B cell (primary cell): ENCODE measurements around the gene PKP1. TPM values are rescaled to one million over a fixed set of nuclear protein-coding genes. Genes with fewer than 3 reads are reported as not detected.

ENCODE experiments used
- ATAC-seq: fragments of 200-7000 bp; cut with Tn5 transposase; one replicate; pipeline ENCODE4 v1.10.0; 2021; ENCODE audit warnings: low read depth, mild to moderate bottlenecking, moderate number of reproducible peaks, moderate library complexity
- CTCF ChIA-PET: fragments of 350-600 bp; sonication (Branson Sonifier 250); formaldehyde crosslinking; loops from one replicate; lab custom pipeline; 2021; ENCODE audit warnings: antibody characterized with exemption, inconsistent platforms; lab: Charles Lee
- POLR2A ChIA-PET: fragments of 350-600 bp; sonication (Branson Sonifier 250); formaldehyde crosslinking; loops from one replicate; lab custom pipeline; 2021; ENCODE audit warnings: antibody characterized with exemption; lab: Charles Lee
- DNase-seq: peaks from one replicate; pipeline ENCODE4 v3.0.0; 2013
- H2AFZ ChIP-seq: 2 replicates; pipeline ENCODE4 v1.6.1; 2012; ENCODE audit warnings: mild to moderate bottlenecking, low read depth, low read length; ENCODE audit not compliant: insufficient read depth, poor library complexity, severe bottlenecking
- H3K27ac ChIP-seq, 2 donors: 1 replicate in 1 of 2; 2 replicates in 1 of 2; pipeline ENCODE4 v1.5.1; 2012 to 2013; ENCODE audit warnings: low read length in 2 of 2, mild to moderate bottlenecking in 2 of 2, moderate library complexity in 1 of 2
- H3K27me3 ChIP-seq, 4 experiments: fragments of 200-600 bp in 1 of 4; sonication (generic) in 1 of 4; replicated peaks in 1 of 4; 1 replicate in 2 of 4; 2 replicates in 2 of 4; pipeline versions ENCODE4 v1.6.1 to v1.7.0; 2013 to 2016; ENCODE audit warnings: low read length in 3 of 4, mild to moderate bottlenecking in 2 of 4, mixed read lengths in 1 of 4, moderate library complexity in 1 of 4; ENCODE audit not compliant: insufficient read depth in 4 of 4, control insufficient read depth in 3 of 4; ENCODE audit errors: control extremely low read depth in 1 of 4
- H3K36me3 ChIP-seq, 2 experiments: replicated peaks in 1 of 2; 1 replicate in 1 of 2; 2 replicates in 1 of 2; pipeline versions ENCODE4 v1.6.1 to v1.7.1; 2013; ENCODE audit warnings: low read length in 1 of 2; ENCODE audit not compliant: insufficient read depth in 2 of 2, control insufficient read depth in 1 of 2; ENCODE audit errors: control extremely low read depth in 1 of 2, extremely low read depth in 1 of 2
- H3K4me1 ChIP-seq, 2 donors: fragments of 200-600 bp in 1 of 2; sonication (generic) in 1 of 2; 1 replicate in 1 of 2; 2 replicates in 1 of 2; pipeline versions ENCODE4 v1.5.1 to v1.6.1; 2013 to 2017; ENCODE audit warnings: low read length in 2 of 2; ENCODE audit not compliant: control insufficient read depth in 2 of 2, insufficient read depth in 2 of 2
- H3K4me2 ChIP-seq: replicated peaks from 2 replicates; pipeline ENCODE3; 2012; ENCODE audit warnings: mild to moderate bottlenecking, low read depth, low read length; ENCODE audit not compliant: poor library complexity, severe bottlenecking
- H3K4me3 ChIP-seq, 5 experiments: fragments of 200-600 bp in 1 of 5; sonication (generic) in 1 of 5; 1 replicate in 3 of 5; 2 replicates in 2 of 5; pipeline versions ENCODE4 v1.5.1 to v1.7.0; 2011 to 2016; ENCODE audit warnings: low read length in 4 of 5, mild to moderate bottlenecking in 4 of 5, low read depth in 2 of 5, control low read depth in 1 of 5, moderate library complexity in 1 of 5; ENCODE audit not compliant: insufficient read depth in 1 of 5; ENCODE audit errors: control extremely low read depth in 1 of 5, extremely low read depth in 1 of 5
- H3K79me2 ChIP-seq: fragments of 200-600 bp; sonication (generic); one replicate; pipeline ENCODE4 v1.6.0; 2016; ENCODE audit warnings: low read length; ENCODE audit not compliant: control insufficient read depth, insufficient read depth
- H3K9ac ChIP-seq: fragments of 200-600 bp; sonication (generic); 2 replicates; pipeline ENCODE4 v1.6.1; 2017; ENCODE audit warnings: mild to moderate bottlenecking, low read length, moderate library complexity
- H3K9me3 ChIP-seq, 3 donors: one replicate each; pipeline versions ENCODE4 v1.6.1 to v1.7.1; 2013; ENCODE audit warnings: low read length in 2 of 3; ENCODE audit not compliant: control insufficient read depth in 2 of 3, insufficient read depth in 1 of 3; ENCODE audit errors: control extremely low read depth in 1 of 3
- H4K20me1 ChIP-seq: 2 replicates; pipeline ENCODE4 v1.6.0; 2012; ENCODE audit warnings: mild to moderate bottlenecking, low read length; ENCODE audit not compliant: insufficient read depth, control insufficient read depth, poor library complexity, severe bottlenecking
- H3K27ac Mint-ChIP-seq: one replicate; pipeline ENCODE4 v1.8.0; 2021; ENCODE audit warnings: mixed read lengths
- H3K27me3 Mint-ChIP-seq: one replicate; pipeline ENCODE4 v1.8.0; 2021; ENCODE audit warnings: mixed read lengths
- H3K4me1 Mint-ChIP-seq: one replicate; pipeline ENCODE4 v1.8.0; 2021; ENCODE audit warnings: mixed read lengths
- H3K4me3 Mint-ChIP-seq: one replicate; pipeline ENCODE4 v1.8.0; 2021; ENCODE audit warnings: mixed read lengths
- H3K9me3 Mint-ChIP-seq: one replicate; pipeline ENCODE4 v1.8.0; 2022; ENCODE audit warnings: mixed read lengths; ENCODE audit not compliant: insufficient read depth
- EZH2 ChIP-seq: IDR thresholded peaks from 2 replicates; pipeline ENCODE4 v1.6.1; 2012; ENCODE audit warnings: borderline replicate concordance, low read depth, mild to moderate bottlenecking, moderate library complexity, low read length; ENCODE audit not compliant: insufficient read depth, poor library complexity, severe bottlenecking
- WGBS: methylation state at CpG from one replicate; pipeline ENCODE4 v1.1.5; 2013; ENCODE audit warnings: missing lambda C conversion rate; ENCODE audit not compliant: insufficient coverage; 5-methylcytosine and 5-hydroxymethylcytosine counted together
- intact Hi-C: fragments of 100-400 bp; cut with micrococcal nuclease; formaldehyde crosslinking; loops from one replicate; pipeline ENCODE4 v1.10.0; 2022
- polyA plus RNA-seq: library from polyadenylated mRNA; depleted of rRNA; stranded (reverse); fragments of >200 nt; gene quantifications from 2 replicates; pipeline ENCODE4 v1.2.3, GENCODE V29; 2012
- total RNA-seq, 2 donors: library from RNA; stranded (reverse); fragments of 120-200 nt in 1 of 2; gene quantifications; 1 replicate in 1 of 2; 2 replicates in 1 of 2; pipeline versions ENCODE4 v1.2.3 to v1.2.4, GENCODE V29; 2013 to 2022
- TF ChIP-seq, protein P1 (sequence below): fragments of 200-600 bp; IDR thresholded peaks from one replicate; pipeline ENCODE4 v1.8.0; 2022; ENCODE audit warnings: antibody characterized with exemption, mild to moderate bottlenecking

Gene PKP1
- total and polyA plus RNA-seq, 2 donors (not counting 1 experiment from before 2014, with no cell fraction given), result not detected

DNA sequence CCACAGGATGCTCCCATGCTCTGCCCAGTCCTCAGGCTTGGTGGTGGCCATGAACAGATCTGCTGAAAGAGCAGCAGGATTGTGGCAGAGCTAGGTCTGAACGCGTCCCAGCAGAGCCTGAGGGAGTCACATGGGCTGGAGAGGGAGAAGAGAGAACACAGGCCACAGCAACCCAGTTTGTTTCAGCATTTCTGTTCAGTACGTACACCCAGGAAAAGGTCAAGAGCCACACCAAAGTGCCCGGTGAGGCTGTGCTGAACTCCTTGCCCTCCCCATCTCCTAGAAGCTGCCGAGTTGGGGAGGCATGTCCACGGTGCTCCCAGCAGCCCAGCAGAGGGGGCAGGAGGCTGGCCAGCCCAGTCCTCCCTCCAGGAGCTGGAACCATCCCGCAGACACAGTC lies 5.5 kb downstream of the PKP1 start:
- Histone ChIP-seq H3K36me3 (no peaks in the 10 kb centered on the region), H3K79me2 (no peaks in the 10 kb centered on the region), H3K9me3 (no peaks in the 10 kb centered on the region), H3K4me2 (no peak overlapping the region), H3K4me1 (no peaks in the 10 kb centered on the region), H4K20me1 (no peaks in the 10 kb centered on the region), H2AFZ (no peak overlapping the region), H3K27ac (no peak overlapping the region), H3K4me3 (no peak overlapping the region), H3K27me3 (peaks cover 0 to 11% (median 2%) of the 10 kb centered on the region in 4 experiments), H3K9ac (no peak overlapping the region)
- DNase-seq (no peak), ATAC-seq (no peak)
- TF ChIP-seq, protein P1, sequence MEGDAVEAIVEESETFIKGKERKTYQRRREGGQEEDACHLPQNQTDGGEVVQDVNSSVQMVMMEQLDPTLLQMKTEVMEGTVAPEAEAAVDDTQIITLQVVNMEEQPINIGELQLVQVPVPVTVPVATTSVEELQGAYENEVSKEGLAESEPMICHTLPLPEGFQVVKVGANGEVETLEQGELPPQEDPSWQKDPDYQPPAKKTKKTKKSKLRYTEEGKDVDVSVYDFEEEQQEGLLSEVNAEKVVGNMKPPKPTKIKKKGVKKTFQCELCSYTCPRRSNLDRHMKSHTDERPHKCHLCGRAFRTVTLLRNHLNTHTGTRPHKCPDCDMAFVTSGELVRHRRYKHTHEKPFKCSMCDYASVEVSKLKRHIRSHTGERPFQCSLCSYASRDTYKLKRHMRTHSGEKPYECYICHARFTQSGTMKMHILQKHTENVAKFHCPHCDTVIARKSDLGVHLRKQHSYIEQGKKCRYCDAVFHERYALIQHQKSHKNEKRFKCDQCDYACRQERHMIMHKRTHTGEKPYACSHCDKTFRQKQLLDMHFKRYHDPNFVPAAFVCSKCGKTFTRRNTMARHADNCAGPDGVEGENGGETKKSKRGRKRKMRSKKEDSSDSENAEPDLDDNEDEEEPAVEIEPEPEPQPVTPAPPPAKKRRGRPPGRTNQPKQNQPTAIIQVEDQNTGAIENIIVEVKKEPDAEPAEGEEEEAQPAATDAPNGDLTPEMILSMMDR, result no peak
- TF ChIP-seq EZH2, result no peak
- H3K4me3 Mint-ChIP-seq, result no peak overlapping the region
- no peaks in the 10 kb centered on the region for H3K9me3 Mint-ChIP-seq
- ChIA-PET POLR2A (no interaction called here), CTCF (no interaction called here)
- peaks cover 62% of the 10 kb centered on the region for H3K27me3 Mint-ChIP-seq
- no peaks in the 10 kb centered on the region for H3K4me1 Mint-ChIP-seq
- intact Hi-C loops, result no loop called here
- WGBS, result 78% methylated on average over 6 of the region's 7 CpGs
- H3K27ac Mint-ChIP-seq, result no peak overlapping the region

DNA sequence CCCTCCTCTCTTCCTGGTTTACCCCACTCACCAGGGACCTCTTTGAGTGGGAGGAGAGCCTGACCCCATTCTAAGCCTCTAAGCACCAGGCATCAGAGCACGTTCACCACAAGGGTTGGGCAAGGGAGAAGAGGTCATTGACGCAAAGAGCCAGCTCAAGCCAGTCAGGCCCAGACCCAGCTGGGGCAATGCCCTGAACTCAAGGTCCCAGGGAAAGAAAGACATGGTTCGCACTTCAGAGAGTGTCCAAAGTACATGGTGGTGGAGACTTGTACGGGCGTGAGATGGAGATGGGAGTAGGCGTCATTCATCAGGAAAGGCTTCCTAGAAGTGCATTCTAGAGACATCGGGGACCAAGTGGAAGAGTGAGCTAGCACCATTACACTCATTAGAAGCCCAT lies 7.2 kb downstream of the PKP1 start:
- Mint-ChIP-seq H3K4me3 (no peak overlapping the region), H3K9me3 (no peaks in the 10 kb centered on the region), H3K27me3 (peaks cover 56% of the 10 kb centered on the region), H3K4me1 (no peaks in the 10 kb centered on the region), H3K27ac (no peak overlapping the region)
- no peak overlapping the region for H3K4me3 ChIP-seq
- no peaks in the 10 kb centered on the region for H3K36me3 ChIP-seq
- no peaks in the 10 kb centered on the region for H3K4me1 ChIP-seq
- no peak overlapping the region for H3K9ac ChIP-seq
- no peak overlapping the region for H3K27ac ChIP-seq
- TF ChIP-seq, protein P1, result no peak
- ATAC-seq (no peak), DNase-seq (no peak)
- intact Hi-C loops, result no loop called here
- no peak overlapping the region for H3K4me2 ChIP-seq
- peaks cover 0 to 4% (median 0%) of the 10 kb centered on the region in 4 experiments for H3K27me3 ChIP-seq
- no peak overlapping the region for H2AFZ ChIP-seq
- H3K79me2 ChIP-seq, result no peaks in the 10 kb centered on the region
- CTCF ChIA-PET, result no interaction called here
- 95% methylated on average over 3 of the region's 7 CpGs for WGBS
- no peaks in the 10 kb centered on the region for H3K9me3 ChIP-seq
- H4K20me1 ChIP-seq, result no peaks in the 10 kb centered on the region
- POLR2A ChIA-PET, result no interaction called here
